Activated CD8-positive, alpha-beta memory T cell treated with anti-CD3 and anti-CD28 coated beads, Interleukin-2, amount 50 U/mL, for 24 hours (primary cell): Measurements from ENCODE around the gene SMTNL2.
"Not testable (repeated sequence)": the region's sequence is repeated elsewhere in the genome, so short reads cannot be mapped to it uniquely, and the experiment has no call there.

Experiments
- DNase-seq: peaks from one replicate; pipeline ENCODE4 v3.0.0-alpha.2; 2020; ENCODE audit errors: extremely low read depth

SMTNL2 gene

DNA sequence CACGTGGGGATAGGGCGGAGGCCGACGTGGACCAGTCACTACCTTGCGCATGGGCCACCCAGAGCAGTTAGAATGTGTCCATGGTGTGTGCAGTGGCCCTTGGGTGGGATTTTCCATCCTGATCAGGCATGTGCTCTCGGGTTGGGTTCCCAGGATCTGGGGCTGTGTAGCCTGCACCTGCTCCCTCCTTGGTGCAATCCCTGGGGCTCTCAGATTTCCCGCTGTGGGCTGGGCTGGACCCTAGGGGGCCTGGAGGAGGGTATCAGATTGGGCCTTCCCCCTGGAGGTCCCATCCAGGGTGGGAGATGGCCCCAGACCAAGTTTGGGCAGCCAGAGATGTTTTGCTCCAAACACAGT, 1.3 kb downstream of the SMTNL2 start:
- DNase-seq: no peak

DNA sequence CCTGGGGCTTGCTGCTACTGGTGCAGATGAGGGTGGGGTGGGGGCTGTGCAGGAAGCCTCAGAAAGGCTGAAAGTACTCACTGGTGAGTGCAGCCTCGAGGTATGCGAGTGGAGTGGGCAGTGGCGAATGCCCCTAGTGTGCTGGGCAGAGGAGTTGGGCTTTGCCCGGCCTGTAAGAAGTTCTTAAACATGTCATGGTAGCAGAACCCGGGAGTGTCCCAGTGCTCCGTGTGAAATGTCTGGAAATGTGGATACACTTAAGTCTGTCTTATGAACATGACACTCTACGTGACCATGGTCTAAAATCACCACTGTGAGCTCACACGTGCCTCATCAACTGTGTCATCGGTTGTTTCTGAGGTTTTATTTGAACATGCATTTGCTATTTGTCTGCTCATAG, 1.7 kb downstream of the SMTNL2 start:
- DNase-seq: no peak

DNA sequence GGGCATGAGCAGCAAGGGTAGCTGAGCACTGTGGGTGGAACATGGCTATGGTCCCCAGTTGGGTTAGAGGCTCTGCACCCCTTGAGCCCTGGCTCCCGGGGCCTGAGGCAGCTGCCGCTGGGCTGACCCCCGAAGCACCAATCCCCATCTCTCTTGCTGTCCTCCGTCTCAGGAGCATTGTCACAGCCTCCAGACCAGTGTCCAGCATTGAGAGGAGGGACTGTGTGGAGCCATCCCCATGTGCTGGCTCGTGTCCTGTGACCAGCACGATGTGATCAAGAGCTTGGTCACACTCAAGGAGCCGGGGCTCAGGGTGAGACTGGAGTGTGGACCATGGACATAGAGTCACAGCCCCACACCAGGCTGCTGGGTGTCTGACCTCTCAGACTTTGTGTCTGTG, 2.9 kb downstream of the SMTNL2 start:
- DNase-seq: no peak

DNA sequence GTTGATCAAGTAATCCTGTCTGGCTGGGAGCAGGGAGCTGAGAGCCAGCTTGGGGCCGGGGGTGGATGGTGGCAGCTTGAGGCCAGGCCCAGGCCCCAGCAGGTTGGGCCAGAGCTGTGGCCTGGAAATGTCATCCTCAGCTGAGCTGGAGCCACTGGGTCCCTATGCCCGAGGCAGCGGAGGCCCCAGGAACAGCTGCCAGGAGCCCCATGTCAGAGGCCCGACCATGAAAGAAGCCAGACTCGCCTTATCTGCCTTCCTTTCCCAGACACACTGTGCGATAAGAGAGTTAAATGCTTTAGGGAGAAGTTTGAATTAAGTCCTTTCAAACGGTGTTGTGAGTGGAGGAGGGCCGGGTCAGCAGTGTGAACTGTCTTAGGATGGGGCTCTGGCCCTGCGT, 3.5 kb downstream of the SMTNL2 start:
- DNase-seq: no peak

DNA sequence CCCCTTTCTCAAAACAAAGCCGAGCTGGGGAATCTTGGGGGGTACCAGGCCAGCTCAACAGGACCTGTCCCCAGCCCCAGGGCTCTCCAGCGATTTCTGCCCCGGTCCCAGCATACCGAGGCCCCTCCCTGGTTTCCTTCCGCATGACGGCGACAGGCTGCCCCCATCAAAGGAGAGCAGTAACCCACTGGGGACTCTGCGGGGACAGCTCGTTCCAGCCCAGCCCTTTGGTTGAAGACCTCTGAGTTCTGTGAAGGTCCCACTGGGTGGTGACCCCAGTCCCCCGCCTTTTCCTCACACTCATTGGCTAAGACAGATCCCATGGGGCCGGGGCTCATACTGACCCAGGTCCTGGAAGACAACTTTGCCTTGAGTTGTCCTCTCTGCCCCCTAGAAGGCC, 4.1 kb downstream of the SMTNL2 start:
- no peak for DNase-seq

DNA sequence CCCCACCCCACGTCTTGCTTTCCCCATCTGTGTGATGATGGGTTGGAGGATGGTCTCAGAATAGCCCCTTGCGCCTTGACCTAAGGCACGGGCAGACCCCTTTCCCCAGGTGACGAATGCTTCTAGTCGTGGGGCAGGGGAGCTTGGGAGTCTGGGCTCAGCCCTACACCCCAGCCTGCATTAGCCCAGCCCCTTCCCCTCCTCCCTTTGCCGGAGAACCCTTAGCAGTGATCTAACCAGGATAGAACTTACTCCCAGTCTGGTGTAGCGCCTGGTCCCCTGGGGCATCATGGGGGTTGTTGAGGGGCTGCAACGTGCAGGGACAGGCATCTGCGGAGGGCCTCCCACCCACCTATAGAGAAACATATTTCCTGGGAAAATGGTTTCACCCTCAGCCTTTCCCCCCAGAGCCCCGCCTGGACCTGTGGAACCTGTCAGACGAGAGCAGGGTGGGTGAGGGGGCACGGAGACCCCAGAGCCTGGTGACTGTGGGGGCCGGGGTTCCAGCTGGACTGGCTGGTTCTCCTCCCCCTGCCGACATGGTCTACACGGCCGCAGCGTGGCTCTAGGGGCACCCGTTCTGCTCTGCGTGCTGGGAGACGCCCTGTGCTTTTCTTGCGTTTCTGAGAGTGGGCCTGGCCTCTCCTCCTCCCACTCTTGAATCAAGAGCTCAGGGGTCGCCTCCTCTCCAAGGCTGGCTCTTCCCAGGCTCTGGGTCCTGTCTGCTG, 4.7 kb downstream of the SMTNL2 start:
- no peak for DNase-seq

DNA sequence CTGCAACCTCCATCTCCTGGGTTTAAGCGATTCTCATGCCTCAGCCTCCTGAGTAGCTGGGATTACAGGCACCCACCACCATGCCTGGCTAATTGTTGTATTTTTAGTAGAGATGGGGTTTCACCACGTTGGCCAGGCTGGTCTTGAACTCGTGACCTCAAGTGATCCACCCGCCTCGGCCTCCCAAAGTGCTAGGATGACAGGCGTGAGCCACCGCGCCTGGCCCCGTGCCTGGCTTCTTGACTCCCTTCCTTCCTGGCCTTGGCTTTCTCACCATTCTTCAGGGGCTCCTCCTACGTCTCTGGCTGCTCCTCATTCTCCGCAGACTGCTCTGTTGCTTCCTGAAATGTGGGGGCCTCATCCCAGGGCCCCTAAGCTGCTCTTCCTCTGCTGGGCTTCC, 5.7 kb downstream of the SMTNL2 start:
- not testable (repeated sequence) for DNase-seq

DNA sequence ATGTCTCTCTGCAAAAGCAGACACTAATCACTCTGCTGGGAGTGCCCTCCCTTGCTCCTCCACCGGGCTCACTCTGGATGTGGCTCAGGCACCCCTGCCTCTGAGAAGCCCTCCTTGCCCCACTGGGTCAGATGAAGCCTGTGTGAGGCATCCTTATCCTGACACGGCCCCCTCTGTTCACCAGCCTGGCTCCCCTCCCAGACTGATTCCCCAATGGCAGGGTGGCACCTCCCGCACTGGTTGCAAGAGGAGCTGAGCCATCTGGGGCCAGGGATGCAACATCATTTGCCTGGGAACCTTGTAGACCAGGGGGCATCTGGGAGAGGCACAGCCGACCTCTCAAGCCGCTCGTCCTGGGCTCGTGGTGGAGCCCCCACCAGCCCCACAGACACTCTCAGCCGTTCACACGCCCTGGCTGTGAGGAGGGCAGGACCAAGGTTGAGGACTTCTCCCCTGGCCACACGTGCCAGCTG, 6.7 kb downstream of the SMTNL2 start:
- DNase-seq: no peak

DNA sequence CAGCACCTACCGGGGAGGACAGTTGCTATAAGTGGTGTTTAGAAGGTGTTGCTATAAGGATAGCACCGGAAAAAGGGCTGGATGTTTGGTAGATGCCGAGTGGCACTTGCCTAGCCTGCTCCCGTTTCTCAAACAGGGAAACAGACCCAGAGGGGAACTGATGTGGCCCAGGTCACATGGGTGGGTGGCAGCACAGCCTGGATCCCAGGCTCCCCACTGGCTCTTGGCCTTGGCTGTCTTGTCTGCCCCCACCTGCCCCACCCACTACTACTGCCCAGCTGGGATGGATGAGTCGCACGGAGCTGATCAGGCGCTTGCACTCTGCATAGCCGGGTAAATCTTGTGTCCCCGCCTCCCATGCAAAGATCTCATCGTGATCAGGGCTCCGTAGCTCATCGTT, 7.2 kb downstream of the SMTNL2 start:
- DNase-seq: no peak

DNA sequence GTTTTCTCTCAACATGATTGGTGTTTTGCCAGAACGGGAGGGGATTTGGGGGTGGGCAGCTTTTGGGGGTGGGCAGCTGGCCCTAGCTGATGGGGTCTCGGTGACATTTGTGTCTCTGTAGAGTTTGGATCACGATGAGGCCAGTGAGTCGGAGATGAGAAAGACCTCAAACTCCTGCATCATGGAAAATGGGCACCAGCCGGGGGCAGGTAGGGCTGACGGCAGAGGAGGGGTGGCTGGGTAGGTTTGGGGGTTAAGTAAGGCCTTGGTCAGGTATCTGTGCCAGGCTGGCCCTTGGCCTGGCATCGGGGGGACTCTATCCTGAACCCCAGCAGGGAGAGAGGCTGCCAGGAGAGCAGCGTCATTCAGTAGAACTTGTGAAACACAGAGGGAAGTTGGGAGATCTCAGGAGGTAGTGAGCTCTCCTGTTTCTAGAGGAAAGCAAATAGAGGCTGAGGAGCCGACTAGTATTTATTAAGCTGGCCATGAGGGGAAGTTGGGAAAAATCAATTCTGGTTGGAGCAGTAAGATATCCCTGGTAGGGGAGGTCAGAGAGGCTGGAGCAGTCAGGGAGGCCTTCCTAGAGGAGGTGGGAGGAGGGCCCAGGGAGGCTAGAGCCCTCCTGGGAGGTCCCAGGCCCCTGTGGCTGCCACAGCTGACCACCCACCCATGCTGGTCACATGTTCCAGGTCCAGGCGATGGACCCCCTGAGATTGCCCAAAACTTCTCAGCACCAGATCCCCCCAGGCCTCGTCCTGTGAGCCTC, 8.1 kb downstream of the SMTNL2 start:
- no peak for DNase-seq

DNA sequence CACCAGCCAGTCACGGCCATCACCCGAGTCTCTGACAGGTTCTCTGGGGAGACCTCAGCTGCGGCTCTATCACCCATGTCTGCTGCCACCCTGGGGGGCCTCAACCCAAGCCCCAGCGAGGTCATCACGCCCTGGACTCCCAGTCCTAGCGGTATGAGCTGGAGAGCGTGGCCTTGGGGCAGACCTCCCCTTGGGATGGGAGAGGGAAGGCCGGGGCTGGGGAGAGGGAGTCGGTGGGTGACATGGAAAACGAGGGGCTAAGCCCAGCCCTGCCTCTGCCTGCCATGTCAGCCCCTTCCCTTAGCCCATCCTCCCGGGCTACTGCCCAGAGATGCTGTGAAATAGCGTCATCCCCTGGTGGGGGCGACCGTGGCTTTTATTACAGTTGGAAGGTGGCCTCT, 8.7 kb downstream of the SMTNL2 start:
- DNase-seq: no peak

DNA sequence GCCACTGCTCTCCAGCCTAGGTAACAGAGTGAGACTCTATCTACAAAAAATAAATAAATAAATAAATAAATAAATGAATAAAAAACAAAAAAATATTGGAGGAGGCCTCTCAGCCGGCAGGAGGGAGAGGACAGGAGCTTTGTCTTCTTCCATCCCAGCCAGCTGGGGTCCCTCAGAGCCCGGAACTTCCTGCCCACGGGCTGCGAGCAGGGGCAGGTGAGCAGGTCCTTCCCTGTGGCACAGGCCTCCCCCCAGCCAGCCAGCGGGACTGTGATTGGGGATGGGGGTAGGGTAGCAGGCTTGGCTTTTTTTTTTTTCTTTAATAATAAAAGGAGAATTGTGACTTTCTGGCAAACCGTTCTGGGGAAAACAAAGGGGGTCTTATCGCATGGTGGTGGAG, 10.1 kb downstream of the SMTNL2 start:
- DNase-seq: no peak

DNA sequence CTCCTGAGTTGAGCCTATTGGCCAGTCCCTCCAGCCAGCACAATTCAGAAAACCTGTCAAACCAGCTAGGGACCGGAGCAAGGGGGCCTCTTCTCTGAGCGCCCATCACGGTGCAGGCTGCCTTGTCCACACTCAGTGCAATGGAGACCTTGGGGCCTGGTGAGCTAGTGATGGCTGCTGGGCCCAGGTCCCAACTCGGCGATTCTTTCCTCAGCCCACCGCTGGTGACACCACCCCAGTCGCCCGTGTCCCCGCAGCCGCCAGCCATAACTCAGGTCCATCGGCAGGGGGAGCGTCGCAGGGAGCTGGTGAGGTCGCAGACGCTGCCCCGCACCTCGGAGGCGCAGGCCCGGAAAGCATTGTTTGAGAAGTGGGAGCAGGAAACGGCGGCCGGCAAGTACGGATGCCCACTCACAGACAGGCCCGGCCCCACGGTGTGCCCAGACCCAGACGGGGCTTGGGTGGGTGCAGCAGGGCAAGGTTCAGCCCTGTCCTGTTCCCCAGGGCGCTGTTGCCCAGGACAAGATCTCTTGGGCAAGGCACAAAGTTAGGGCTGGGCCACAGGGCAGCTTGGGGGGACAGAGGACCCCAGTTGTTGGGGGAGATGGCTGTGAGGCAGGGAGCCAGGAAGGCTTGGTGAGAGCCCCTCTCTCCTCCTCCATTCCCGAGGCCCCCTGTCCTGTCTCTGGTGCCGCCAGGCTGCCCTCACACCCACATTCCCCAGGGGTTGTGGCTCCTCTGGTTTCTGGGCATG, 10.8 kb downstream of the SMTNL2 start:
- no peak for DNase-seq

DNA sequence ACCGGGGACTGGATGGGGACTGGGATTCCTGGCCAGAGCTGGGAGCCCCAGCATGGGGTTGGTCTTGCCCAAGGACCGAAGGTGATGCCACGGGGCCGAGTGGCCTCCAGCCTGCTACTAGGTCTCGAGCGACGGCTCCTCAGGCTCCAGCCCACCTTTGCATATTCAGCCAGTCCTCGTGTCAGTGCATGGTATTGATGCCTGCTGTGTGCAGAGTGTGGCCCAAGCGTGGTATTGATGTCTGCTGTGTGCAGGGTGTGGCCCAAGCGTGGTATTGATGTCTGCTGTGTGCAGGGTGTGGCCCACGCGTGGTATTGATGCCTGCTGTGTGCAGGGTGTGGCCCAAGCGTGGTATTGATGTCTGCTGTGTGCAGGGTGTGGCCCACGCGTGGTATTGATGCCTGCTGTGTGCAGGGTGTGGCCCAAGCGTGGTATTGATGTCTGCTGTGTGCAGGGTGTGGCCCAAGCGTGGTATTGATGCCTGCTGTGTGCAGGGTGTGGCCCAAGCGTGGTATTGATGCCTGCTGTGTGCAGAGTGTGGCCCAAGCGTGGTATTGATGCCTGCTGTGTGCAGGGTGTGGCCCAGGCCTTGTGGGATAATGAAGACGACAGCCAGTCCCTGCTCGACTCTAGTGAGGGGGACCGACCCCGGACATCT, 11.5 kb downstream of the SMTNL2 start:
- not testable (repeated sequence) for DNase-seq

DNA sequence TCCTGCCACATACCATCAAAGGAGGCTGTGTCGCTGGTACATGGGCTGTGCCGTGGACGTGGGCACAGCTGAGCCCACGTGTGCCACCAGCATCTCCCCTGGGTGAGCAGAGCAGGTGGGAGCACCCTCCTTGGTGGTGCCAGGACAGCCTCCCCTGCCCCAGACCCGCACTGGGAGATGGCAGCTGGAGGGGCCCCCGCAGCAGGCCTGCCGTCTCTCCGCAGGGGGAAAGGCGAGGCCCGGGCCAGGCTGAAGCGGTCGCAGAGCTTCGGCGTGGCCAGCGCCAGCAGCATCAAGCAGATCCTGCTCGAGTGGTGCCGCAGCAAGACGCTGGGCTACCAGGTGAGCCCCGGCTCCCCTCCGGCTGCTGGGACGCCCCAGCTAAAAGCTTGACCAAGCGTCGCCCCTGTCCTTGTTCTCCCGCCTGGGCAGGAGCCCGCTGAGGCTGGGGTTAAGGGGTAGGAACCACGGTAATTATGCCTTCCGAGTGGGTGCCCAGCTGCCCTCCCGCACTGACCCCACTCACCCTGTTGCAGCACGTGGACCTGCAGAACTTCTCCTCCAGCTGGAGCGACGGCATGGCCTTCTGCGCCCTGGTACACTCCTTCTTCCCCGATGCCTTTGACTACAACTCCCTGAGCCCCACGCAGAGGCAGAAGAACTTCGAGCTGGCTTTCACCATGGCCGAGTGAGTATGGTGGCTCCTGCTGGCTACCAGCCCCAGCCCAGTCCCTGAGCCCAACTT, 12.5 kb downstream of the SMTNL2 start:
- DNase-seq: no peak

DNA sequence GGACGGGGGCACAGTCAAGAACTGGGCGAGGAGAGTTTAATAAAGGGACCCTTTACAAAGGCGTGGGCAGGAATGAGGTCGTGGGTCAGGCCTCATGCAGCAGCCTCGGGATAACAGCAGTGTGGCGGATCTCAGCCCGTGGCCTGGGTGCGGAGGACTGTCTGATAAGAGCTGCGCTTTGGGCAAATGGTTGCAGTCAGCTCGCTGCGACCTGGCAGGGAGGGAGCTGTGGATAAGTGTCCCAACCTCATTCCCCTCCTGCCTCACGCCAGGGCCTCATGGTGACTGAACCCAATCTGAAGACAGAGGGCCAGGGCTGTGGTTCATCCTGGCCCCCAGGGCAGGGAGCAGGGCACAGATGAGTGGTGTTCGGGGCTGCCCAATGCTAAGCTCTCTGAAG, 13.6 kb downstream of the SMTNL2 start:
- no peak for DNase-seq

DNA sequence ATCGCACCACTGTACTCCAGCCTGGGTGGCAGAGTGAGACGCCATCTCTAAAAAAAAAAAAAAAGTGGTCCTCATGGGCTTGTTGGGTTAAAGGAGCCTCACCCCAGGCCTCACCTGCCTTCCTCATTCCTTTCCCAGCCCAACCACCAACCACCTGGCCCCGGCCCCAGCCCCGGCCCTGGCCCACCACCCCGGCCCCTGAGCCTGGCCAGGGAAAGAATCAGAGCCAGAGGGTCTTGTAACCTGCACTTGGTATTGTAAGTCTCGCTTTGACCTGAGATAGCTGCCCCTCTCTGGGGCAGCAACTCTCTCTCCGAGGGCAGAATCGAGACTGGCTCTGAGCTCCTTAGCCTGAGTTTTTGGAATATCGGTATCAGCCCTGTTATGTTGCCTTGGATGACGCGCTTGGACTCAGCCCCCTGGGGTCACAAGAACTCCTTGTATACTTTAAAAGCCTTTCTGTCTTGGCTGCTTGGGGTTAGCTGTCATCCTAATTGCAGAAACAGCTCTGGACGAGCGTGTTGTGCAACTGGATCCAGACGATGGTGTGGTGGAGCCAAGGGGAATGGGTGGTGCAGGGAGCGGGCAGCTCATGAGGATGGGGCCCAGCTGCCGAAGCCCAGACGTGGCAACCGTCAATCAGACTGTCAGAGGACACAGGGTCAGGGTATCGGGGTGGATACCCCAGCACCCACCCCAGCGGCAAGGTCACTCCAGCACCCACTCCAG, 14.6 kb downstream of the SMTNL2 start:
- no peak for DNase-seq

DNA sequence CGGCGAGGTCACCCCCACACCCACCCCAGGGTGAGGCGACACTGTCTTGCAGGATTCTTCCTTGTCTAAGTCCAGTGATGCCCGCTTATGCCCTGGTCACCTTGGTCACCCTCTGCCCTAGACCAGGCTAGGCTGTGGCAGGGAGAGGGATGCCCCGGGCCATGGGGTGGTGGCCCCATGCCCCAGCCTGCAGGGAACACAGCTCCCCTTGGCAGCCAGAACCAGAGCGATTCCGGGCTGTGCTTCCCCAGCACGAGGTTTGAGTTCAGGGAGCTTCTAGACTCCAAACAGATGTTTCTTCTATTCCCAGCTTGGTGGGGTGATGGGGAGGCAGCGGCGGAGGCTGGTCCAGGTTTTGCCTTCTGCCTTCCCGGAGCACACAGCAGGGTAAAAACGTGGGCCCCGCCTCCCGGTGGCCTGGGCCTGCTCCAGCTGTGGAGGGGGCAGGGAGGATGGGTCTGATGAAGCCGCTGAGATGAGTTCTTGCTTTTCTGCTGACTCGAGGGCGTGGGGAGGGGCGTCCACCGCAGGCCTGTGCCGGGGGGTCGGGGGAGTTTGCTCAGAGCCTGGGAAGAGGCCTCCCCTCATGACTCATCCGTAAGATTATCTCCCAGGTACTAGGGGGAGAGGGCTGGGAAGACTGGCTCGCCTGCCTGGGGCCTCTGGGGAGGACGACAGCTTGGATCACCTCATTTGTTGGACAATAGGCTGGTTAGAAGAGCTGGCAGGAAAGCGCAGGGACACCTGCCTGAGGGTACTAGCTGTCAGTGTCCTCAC, 15.4 kb downstream of the SMTNL2 start:
- DNase-seq: no peak

DNA sequence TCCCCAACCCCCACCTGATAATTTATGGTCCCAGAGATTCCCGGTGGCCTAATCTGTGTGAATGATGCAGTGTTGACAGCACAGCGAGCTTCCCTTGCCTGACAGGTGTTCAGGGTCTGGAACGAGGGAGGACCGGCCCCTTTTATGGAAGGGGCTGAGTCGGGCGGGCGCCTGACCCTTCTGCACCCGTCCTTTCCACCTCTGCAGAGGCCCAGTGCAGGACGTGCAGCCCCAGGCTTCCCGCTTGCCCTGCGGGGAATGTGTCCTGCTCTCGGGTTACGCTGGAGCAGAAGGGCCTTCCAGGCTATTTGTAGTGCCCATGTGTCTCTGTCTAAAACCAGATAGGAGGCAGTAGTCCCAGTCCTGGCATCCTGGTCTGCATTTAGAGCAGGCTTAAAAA, 16.2 kb downstream of the SMTNL2 start:
- DNase-seq: no peak

DNA sequence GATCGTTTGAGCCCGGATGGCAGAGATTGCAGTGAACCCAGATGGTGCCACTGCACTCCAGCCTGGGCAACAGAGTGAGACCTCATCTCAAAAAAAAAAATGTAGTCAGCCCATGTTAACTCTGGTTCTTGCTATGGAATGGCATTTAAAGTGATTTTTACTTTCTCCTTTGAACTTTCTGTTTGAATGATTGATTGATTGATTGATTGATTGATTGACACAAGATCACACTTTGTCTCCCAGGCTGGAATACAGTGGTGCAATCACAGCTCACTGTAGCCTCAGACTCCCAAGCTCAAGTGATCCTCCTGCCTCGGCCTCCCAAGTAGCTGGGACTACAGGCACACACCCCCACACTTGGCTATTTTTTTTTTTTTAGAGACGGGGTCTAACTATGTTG, 17.0 kb downstream of the SMTNL2 start:
- DNase-seq: no peak
